ENCODE data around the gene PTH.

PTH gene

DNA sequence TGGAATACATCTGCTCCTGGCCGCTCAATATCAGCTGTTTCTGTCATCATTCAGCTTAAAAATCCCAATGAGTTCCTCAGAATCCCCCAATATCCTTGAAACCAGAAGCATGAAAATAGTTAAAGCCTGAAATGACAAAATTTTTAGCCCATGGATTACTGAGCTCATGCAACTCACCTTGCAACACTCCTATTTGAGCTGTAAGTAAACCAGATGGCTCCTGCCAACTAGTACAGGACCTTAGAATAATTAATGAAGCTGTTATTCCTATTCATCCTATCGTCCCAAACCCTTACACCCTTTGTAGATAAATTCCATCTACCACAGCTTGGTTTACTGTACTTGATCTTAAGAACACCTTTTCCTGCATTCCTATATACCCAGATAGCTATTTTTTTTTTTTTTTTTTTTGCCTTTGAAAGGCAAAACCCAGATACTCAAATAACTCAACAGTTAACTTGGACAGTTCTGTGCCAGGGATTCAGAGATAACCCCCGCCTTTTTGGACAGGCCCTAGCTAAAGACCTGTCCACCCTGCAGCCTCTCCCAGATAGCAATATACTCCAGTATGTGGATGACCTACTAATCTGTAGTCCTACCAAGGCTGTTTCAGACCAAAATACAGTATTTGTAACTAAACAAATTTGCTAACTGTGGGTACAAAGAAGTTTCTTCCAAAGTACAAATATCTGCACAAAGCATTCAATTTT is 22.6 kb downstream of the PTH start:
- H3K9me3 ChIP-seq (ENCODE audit: control insufficient read depth, low read length): no peaks in the 10 kb centered on the region
- H3K36me3 ChIP-seq (ENCODE audit: control insufficient read depth, insufficient read depth, low read length): no peaks in the 10 kb centered on the region
- H3K9ac ChIP-seq (ENCODE audit: low read length): no peak overlapping the region
- no peaks in the 10 kb centered on the region for H3K27me3 ChIP-seq (ENCODE audit: control insufficient read depth, insufficient read depth, low read length)
- H3K4me1 ChIP-seq (ENCODE audit: control insufficient read depth, insufficient read depth, low read length): no peaks in the 10 kb centered on the region
- H3K4me3 ChIP-seq (ENCODE audit: low read length): no peak overlapping the region

DNA sequence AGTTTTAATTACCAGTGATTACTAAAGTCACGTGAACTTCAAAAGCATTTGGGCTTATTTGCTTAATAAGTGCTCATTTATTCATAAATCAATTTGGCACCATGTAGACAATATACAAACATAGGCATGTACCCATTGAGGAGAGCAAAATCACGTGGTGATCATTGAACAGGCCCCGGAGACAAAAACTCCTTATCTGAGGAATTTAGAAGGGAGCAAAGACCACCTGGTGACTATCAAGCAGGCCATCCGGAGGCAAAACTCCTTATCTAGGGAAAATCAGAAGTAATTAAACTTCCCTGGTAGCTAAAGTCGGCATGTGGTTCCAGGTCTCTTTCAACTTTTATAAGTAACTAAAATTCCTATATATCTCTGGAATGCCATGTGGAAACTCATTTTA is 27.0 kb downstream of the PTH start:
- Histone ChIP-seq H3K4me1 (ENCODE audit: control insufficient read depth, insufficient read depth, low read length) (peaks cover 2% of the 10 kb centered on the region), H3K9ac (ENCODE audit: low read length) (no peak overlapping the region), H3K36me3 (ENCODE audit: control insufficient read depth, insufficient read depth, low read length) (no peaks in the 10 kb centered on the region), H3K4me3 (ENCODE audit: low read length) (no peak overlapping the region), H3K9me3 (ENCODE audit: control insufficient read depth, low read length) (no peaks in the 10 kb centered on the region), H3K27me3 (ENCODE audit: control insufficient read depth, insufficient read depth, low read length) (no peaks in the 10 kb centered on the region)

- no peaks in the 10 kb centered on the region for H3K36me3 ChIP-seq (ENCODE audit: control insufficient read depth, insufficient read depth, low read length)
- no peaks in the 10 kb centered on the region for H3K27me3 ChIP-seq (ENCODE audit: control insufficient read depth, insufficient read depth, low read length)
- H3K9me3 ChIP-seq (ENCODE audit: control insufficient read depth, low read length): no peaks in the 10 kb centered on the region
- no peak overlapping the region for H3K4me3 ChIP-seq (ENCODE audit: low read length)
- no peak overlapping the region for H3K9ac ChIP-seq (ENCODE audit: low read length)
- peaks cover 5% of the 10 kb centered on the region for H3K4me1 ChIP-seq (ENCODE audit: control insufficient read depth, insufficient read depth, low read length)
Measured at GRCh38 chr11:13465909-13466371, 29.9 kb downstream of the PTH start.

GRCh38 chr11:13463779-13464290 is 32.0 kb downstream of the PTH start:
- Histone ChIP-seq H3K36me3 (ENCODE audit: control insufficient read depth, insufficient read depth, low read length) (no peaks in the 10 kb centered on the region), H3K9ac (ENCODE audit: low read length) (peak overlapping the region; percentile 95)

DNA sequence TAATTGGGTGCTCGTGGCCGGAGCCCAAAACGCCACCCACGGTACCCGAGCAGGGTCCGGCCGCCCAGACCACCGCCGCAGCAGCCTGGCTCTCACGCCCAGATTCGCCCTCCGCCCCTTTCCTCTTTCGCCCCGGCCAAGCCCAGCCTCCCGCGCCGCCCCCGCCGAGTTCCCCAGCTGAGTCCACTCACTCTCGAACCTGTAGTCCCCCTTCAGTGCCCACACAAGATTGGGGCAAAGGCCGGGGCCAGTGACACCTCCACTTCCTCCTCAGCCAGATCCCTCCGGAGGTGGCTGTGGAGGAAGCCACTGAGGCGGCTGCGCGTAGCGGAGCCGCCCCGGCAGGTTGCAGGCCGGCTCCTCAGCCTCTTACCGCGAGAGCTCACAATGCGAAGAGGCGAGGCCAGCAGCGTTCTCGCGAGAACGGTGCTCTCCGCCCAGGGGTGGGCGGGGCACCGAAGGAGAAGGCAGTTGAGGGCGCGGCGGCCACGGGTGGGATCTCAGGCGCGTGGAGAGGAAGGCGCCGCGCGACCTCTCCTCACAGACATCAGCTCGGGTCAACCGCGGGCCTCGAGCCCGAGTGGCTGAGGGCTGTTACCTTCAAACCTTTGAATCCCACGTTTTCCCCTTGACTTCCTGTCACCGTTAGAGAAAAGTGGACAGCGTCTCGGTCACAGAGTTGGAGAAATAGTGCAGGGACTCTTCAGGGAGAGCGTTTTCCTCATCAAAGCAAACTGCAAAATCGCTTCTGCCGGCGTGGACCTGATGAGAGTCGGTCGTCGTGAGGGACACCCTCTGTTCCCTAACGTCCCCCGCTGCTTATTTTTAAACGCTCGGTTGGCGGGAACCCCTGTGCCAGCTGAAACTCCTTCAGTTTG is 32.7 kb downstream of the PTH start, which contains the start of gene BTBD10:
Gene BTBD10 (minus strand): TSS at position 322 of the 878 bp plus-strand sequence. CDS start 18,098 bp downstream, outside the sequence.
- peak within 1 kb of the TSS; percentile 96 for H3K4me3 ChIP-seq (ENCODE audit: low read length)
- H3K36me3 ChIP-seq (ENCODE audit: control insufficient read depth, insufficient read depth, low read length): no peaks in the 10 kb centered on the region
- peaks cover 5% of the 10 kb centered on the region for H3K4me1 ChIP-seq (ENCODE audit: control insufficient read depth, insufficient read depth, low read length)
- no peaks in the 10 kb centered on the region for H3K27me3 ChIP-seq (ENCODE audit: control insufficient read depth, insufficient read depth, low read length)
- H3K9me3 ChIP-seq (ENCODE audit: control insufficient read depth, low read length): no peaks in the 10 kb centered on the region
- peak within 1 kb of the TSS; percentile 95 for H3K9ac ChIP-seq (ENCODE audit: low read length)

More at GRCh38 chr11:13463779-13464290, 32.0 kb downstream of the PTH start:
- no peaks in the 10 kb centered on the region for H3K9me3 ChIP-seq (ENCODE audit: control insufficient read depth, low read length)
- H3K4me3 ChIP-seq (ENCODE audit: low read length): peak overlapping the region; percentile 96
- H3K27me3 ChIP-seq (ENCODE audit: control insufficient read depth, insufficient read depth, low read length): no peaks in the 10 kb centered on the region
- H3K4me1 ChIP-seq (ENCODE audit: control insufficient read depth, insufficient read depth, low read length): peaks cover 5% of the 10 kb centered on the region

GRCh38 chr11:13462311-13462900 is 33.4 kb downstream of the PTH start:
- no peaks in the 10 kb centered on the region for H3K9me3 ChIP-seq (ENCODE audit: control insufficient read depth, low read length)
- H3K9ac ChIP-seq (ENCODE audit: low read length): peak overlapping the region; percentile 95
- H3K27me3 ChIP-seq (ENCODE audit: control insufficient read depth, insufficient read depth, low read length): no peaks in the 10 kb centered on the region
- H3K36me3 ChIP-seq (ENCODE audit: control insufficient read depth, insufficient read depth, low read length): no peaks in the 10 kb centered on the region
- H3K4me1 ChIP-seq (ENCODE audit: control insufficient read depth, insufficient read depth, low read length): peaks cover 5% of the 10 kb centered on the region
- peak overlapping the region; percentile 96 for H3K4me3 ChIP-seq (ENCODE audit: low read length)

- no peaks in the 10 kb centered on the region for H3K9me3 ChIP-seq (ENCODE audit: control insufficient read depth, low read length)
- H3K27me3 ChIP-seq (ENCODE audit: control insufficient read depth, insufficient read depth, low read length): no peaks in the 10 kb centered on the region
- H3K36me3 ChIP-seq (ENCODE audit: control insufficient read depth, insufficient read depth, low read length): no peaks in the 10 kb centered on the region
- no peak overlapping the region for H3K4me3 ChIP-seq (ENCODE audit: low read length)
- no peak overlapping the region for H3K9ac ChIP-seq (ENCODE audit: low read length)
- H3K4me1 ChIP-seq (ENCODE audit: control insufficient read depth, insufficient read depth, low read length): peaks cover 5% of the 10 kb centered on the region
Measured at GRCh38 chr11:13461291-13461690, 34.5 kb downstream of the PTH start.

- Histone ChIP-seq H3K9me3 (ENCODE audit: control insufficient read depth, low read length) (no peaks in the 10 kb centered on the region), H3K4me3 (ENCODE audit: low read length) (no peak overlapping the region), H3K9ac (ENCODE audit: low read length) (no peak overlapping the region), H3K4me1 (ENCODE audit: control insufficient read depth, insufficient read depth, low read length) (peaks cover 9% of the 10 kb centered on the region), H3K27me3 (ENCODE audit: control insufficient read depth, insufficient read depth, low read length) (no peaks in the 10 kb centered on the region), H3K36me3 (ENCODE audit: control insufficient read depth, insufficient read depth, low read length) (no peaks in the 10 kb centered on the region)
Measured at GRCh38 chr11:13450832-13451397, 44.9 kb downstream of the PTH start.

GRCh38 chr11:13449522-13449921 is 46.3 kb downstream of the PTH start:
- Histone ChIP-seq H3K4me3 (ENCODE audit: low read length) (no peak overlapping the region), H3K9me3 (ENCODE audit: control insufficient read depth, low read length) (no peaks in the 10 kb centered on the region), H3K9ac (ENCODE audit: low read length) (no peak overlapping the region), H3K36me3 (ENCODE audit: control insufficient read depth, insufficient read depth, low read length) (no peaks in the 10 kb centered on the region), H3K4me1 (ENCODE audit: control insufficient read depth, insufficient read depth, low read length) (peaks cover 9% of the 10 kb centered on the region), H3K27me3 (ENCODE audit: control insufficient read depth, insufficient read depth, low read length) (no peaks in the 10 kb centered on the region)

DNA sequence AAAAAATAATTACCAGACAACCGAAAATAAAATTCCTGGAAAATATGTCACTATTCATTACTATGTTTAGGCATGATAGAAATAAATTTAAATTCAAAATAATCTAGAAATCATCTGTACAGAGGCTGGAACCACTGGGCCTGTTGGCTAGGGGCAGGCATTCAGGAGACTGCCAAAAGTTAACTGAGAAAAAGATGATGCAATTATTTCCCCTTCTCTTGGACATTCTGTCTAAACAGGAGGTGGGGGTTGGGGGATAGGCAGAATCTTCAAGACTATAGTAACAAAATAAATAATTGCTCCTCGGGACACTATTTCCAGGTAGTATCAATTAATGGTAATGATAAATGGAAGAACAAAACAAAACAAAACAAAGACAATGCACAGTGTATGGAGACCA is 46.9 kb downstream of the PTH start:
- Histone ChIP-seq H3K9ac (ENCODE audit: low read length) (no peak overlapping the region), H3K36me3 (ENCODE audit: control insufficient read depth, insufficient read depth, low read length) (no peaks in the 10 kb centered on the region), H3K4me3 (ENCODE audit: low read length) (no peak overlapping the region), H3K4me1 (ENCODE audit: control insufficient read depth, insufficient read depth, low read length) (peaks cover 9% of the 10 kb centered on the region), H3K9me3 (ENCODE audit: control insufficient read depth, low read length) (no peaks in the 10 kb centered on the region), H3K27me3 (ENCODE audit: control insufficient read depth, insufficient read depth, low read length) (no peaks in the 10 kb centered on the region)

DNA sequence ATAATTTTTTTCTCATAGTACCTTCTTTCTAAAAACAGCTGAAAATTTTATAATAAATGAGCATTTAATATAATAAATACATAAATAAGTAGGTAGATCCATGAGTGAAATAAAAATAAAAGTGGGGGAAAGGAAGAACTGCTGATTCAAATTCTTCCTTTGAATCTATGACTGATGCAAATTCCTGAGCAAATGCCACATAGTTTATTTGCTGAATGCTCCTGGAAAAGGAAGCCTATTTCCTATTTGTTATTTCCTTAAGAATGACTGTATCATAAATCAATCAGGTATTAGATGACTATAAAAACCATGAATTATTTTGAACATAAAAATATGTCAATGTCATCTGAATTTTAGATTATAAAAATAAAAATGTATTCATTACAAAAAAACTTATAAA is 49.4 kb downstream of the PTH start:
- peaks cover 9% of the 10 kb centered on the region for H3K4me1 ChIP-seq (ENCODE audit: control insufficient read depth, insufficient read depth, low read length)
- no peaks in the 10 kb centered on the region for H3K9me3 ChIP-seq (ENCODE audit: control insufficient read depth, low read length)
- no peaks in the 10 kb centered on the region for H3K27me3 ChIP-seq (ENCODE audit: control insufficient read depth, insufficient read depth, low read length)
- H3K36me3 ChIP-seq (ENCODE audit: control insufficient read depth, insufficient read depth, low read length): no peaks in the 10 kb centered on the region
- H3K9ac ChIP-seq (ENCODE audit: low read length): no peak overlapping the region
- no peak overlapping the region for H3K4me3 ChIP-seq (ENCODE audit: low read length)

Data from mucosa of stomach (tissue), 1 donor.